ENCODE results near the gene RALGPS1. TPM values are rescaled to one million over a fixed set of nuclear protein-coding genes. Genes with fewer than 3 reads are reported as not detected.

RALGPS1 gene
- total RNA-seq, 2 experiments from 2014 or later = 14.1 to 14.4 TPM

- H2AFZ ChIP-seq (ENCODE audit: low read length) = no peak overlapping the region
- intact Hi-C loops (cut with micrococcal nuclease; ENCODE audit: unreplicated experiment) = no loop called here
- POLR2A ChIA-PET = no interaction called here
- no peak overlapping the region for H3K27ac ChIP-seq (ENCODE audit: low read depth, low read length, poor library complexity, severe bottlenecking)
- no peaks in the 10 kb centered on the region for H4K20me1 ChIP-seq (ENCODE audit: insufficient read depth, low read length)
- no peak overlapping the region for H3K4me2 ChIP-seq (ENCODE audit: low read length)
- peaks cover 7% of the 10 kb centered on the region; the same call in 1 of the 2 replicates for H3K9me3 ChIP-seq (ENCODE audit: low read length)
- DNase-seq (ENCODE audit: low spot score) = no peak
- BruUV-seq (replicated peaks) = no TSS peak
- CTCF ChIA-PET (ENCODE audit: unreplicated experiment) = no interaction called here
- H3K79me2 ChIP-seq (ENCODE audit: insufficient read depth, low read depth, low read length) = no peaks in the 10 kb centered on the region
- no peaks in the 10 kb centered on the region for H3K4me1 ChIP-seq (ENCODE audit: insufficient read depth, low read length, poor library complexity, severe bottlenecking)
- TF ChIP-seq CTCF (conservative IDR thresholded peaks at IDR 0.05; ENCODE audit: low read length) = no peak
- TF ChIP-seq EZH2phosphoT487 (IDR thresholded peaks at IDR 0.05; ENCODE audit: borderline replicate concordance, low read depth, low read length) = no peak
- no peaks in the 10 kb centered on the region for H3K36me3 ChIP-seq (ENCODE audit: insufficient read depth, low read length)
- H3K4me3 ChIP-seq (ENCODE audit: low read depth, low read length, poor library complexity, severe bottlenecking) = no peak overlapping the region
- no peaks in the 10 kb centered on the region for H3K9me2 ChIP-seq (ENCODE audit: insufficient read depth, low read length)
Measured at GRCh38 chr9:126988857-126989256, 74.3 kb downstream of the RALGPS1 start.

- Histone ChIP-seq H3K4me2 (ENCODE audit: low read length) (no peak overlapping the region), H4K20me1 (ENCODE audit: insufficient read depth, low read length) (no peaks in the 10 kb centered on the region), H3K9me2 (ENCODE audit: insufficient read depth, low read length) (no peaks in the 10 kb centered on the region), H3K4me3 (ENCODE audit: low read depth, low read length, poor library complexity, severe bottlenecking) (no peak overlapping the region), H3K27ac (ENCODE audit: low read depth, low read length, poor library complexity, severe bottlenecking) (no peak overlapping the region), H3K36me3 (ENCODE audit: insufficient read depth, low read length) (no peaks in the 10 kb centered on the region), H3K9me3 (ENCODE audit: low read length) (peaks cover 7% of the 10 kb centered on the region; the same call in 1 of the 2 replicates), H2AFZ (ENCODE audit: low read length) (no peak overlapping the region), H3K79me2 (ENCODE audit: insufficient read depth, low read depth, low read length) (no peaks in the 10 kb centered on the region), H3K4me1 (ENCODE audit: insufficient read depth, low read length, poor library complexity, severe bottlenecking) (no peaks in the 10 kb centered on the region)
- POLR2A ChIA-PET = no interaction called here
- no TSS peak for BruUV-seq (replicated peaks)
- DNase-seq (ENCODE audit: low spot score) = no peak
- CTCF ChIA-PET (ENCODE audit: unreplicated experiment) = no interaction called here
- TF ChIP-seq EZH2phosphoT487 (IDR thresholded peaks at IDR 0.05; ENCODE audit: borderline replicate concordance, low read depth, low read length) = no peak
- no peak for TF ChIP-seq CTCF (conservative IDR thresholded peaks at IDR 0.05; ENCODE audit: low read length)
- intact Hi-C loops (cut with micrococcal nuclease; ENCODE audit: unreplicated experiment) = no loop called here
Measured at GRCh38 chr9:126989847-126990842, 75.6 kb downstream of the RALGPS1 start.

GRCh38 chr9:126991183-126991582 lies 76.6 kb downstream of the RALGPS1 start:
- H3K4me2 ChIP-seq (ENCODE audit: low read length) = no peak overlapping the region
- no TSS peak for BruUV-seq (replicated peaks)
- peaks cover 7% of the 10 kb centered on the region; the same call in 1 of the 2 replicates for H3K9me3 ChIP-seq (ENCODE audit: low read length)
- TF ChIP-seq EZH2phosphoT487 (IDR thresholded peaks at IDR 0.05; ENCODE audit: borderline replicate concordance, low read depth, low read length) = no peak
- TF ChIP-seq CTCF (conservative IDR thresholded peaks at IDR 0.05; ENCODE audit: low read length) = no peak
- no peak for DNase-seq (ENCODE audit: low spot score)
- ChIA-PET CTCF (ENCODE audit: unreplicated experiment) (no interaction called here), POLR2A (no interaction called here)
- no peaks in the 10 kb centered on the region for H3K36me3 ChIP-seq (ENCODE audit: insufficient read depth, low read length)
- no peak overlapping the region for H2AFZ ChIP-seq (ENCODE audit: low read length)
- H3K27ac ChIP-seq (ENCODE audit: low read depth, low read length, poor library complexity, severe bottlenecking) = no peak overlapping the region
- no peaks in the 10 kb centered on the region for H3K79me2 ChIP-seq (ENCODE audit: insufficient read depth, low read depth, low read length)
- intact Hi-C loops (cut with micrococcal nuclease; ENCODE audit: unreplicated experiment) = no loop called here
- no peaks in the 10 kb centered on the region for H3K4me1 ChIP-seq (ENCODE audit: insufficient read depth, low read length, poor library complexity, severe bottlenecking)
- no peak overlapping the region for H3K4me3 ChIP-seq (ENCODE audit: low read depth, low read length, poor library complexity, severe bottlenecking)
- no peaks in the 10 kb centered on the region for H4K20me1 ChIP-seq (ENCODE audit: insufficient read depth, low read length)
- no peaks in the 10 kb centered on the region for H3K9me2 ChIP-seq (ENCODE audit: insufficient read depth, low read length)

Measured in OCI-LY7 (cell line).